Measurements from ENCODE around the gene ANKLE1.

GRCh38 chr19:17333611-17334413 lies 52.1 kb downstream of the ANKLE1 start:
- TF ChIP-seq CTCF (IDR thresholded peaks at IDR 0.05; ENCODE audit: low read length) (no peak), EZH2 (IDR thresholded peaks at IDR 0.05; ENCODE audit: borderline replicate concordance, low read length) (no peak)

All from OCI-LY1 (cell line).